H9 (cell line): Measurements from ENCODE around the gene ATRN. TPM values are rescaled to one million over a fixed set of nuclear protein-coding genes. Genes with fewer than 3 reads are reported as not detected.

Experiments used
- DNase-seq: peaks from one replicate; pipeline ENCODE4 v3.0.0-alpha.2; 2017
- H2AFZ ChIP-seq: one replicate; pipeline ENCODE4 v1.6.1; 2013; ENCODE audit warnings: mild to moderate bottlenecking, low read length, control low read depth, moderate library complexity
- H2AK5ac ChIP-seq: 2 replicates; pipeline ENCODE4 v1.6.1; 2013; ENCODE audit warnings: low read length, control low read depth, mixed read lengths; ENCODE audit not compliant: insufficient read length
- H2BK120ac ChIP-seq: one replicate; pipeline ENCODE4 v1.6.1; 2013; ENCODE audit warnings: low read depth, mild to moderate bottlenecking, low read length, control low read depth, inconsistent platforms; ENCODE audit not compliant: poor library complexity, severe bottlenecking
- H2BK12ac ChIP-seq: 2 replicates; pipeline ENCODE4 v1.6.1; 2013; ENCODE audit warnings: low read length, control low read depth, mixed read lengths, low read depth; ENCODE audit not compliant: insufficient read length
- H2BK15ac ChIP-seq: 2 replicates; pipeline ENCODE4 v1.6.1; 2013; ENCODE audit warnings: low read depth, low read length, control low read depth
- H2BK20ac ChIP-seq: one replicate; pipeline ENCODE4 v1.6.1; 2013; ENCODE audit warnings: low read depth, mild to moderate bottlenecking, low read length, control low read depth, inconsistent platforms; ENCODE audit not compliant: poor library complexity, severe bottlenecking
- H2BK5ac ChIP-seq: 2 replicates; pipeline ENCODE4 v1.6.1; 2013; ENCODE audit warnings: low read length, control low read depth, mixed read lengths; ENCODE audit not compliant: insufficient read length
- H3K14ac ChIP-seq: 2 replicates; pipeline ENCODE4 v1.6.1; 2013; ENCODE audit warnings: low read length, control low read depth; ENCODE audit not compliant: insufficient read depth
- H3K18ac ChIP-seq: 2 replicates; pipeline ENCODE4 v1.6.1; 2013; ENCODE audit warnings: low read depth, mild to moderate bottlenecking, mixed read lengths, low read length, control low read depth; ENCODE audit not compliant: insufficient read length
- H3K23ac ChIP-seq: 2 replicates; pipeline ENCODE4 v1.6.1; 2013; ENCODE audit warnings: low read length, control low read depth, mixed read lengths, low read depth; ENCODE audit not compliant: insufficient read length
- H3K23me2 ChIP-seq: 2 replicates; pipeline ENCODE4 v1.6.1; 2013; ENCODE audit warnings: low read depth, mild to moderate bottlenecking, mixed read lengths, low read length, control low read depth; ENCODE audit not compliant: insufficient read length, poor library complexity, severe bottlenecking
- H3K27ac ChIP-seq: 2 replicates; pipeline ENCODE4 v1.5.1; 2013; ENCODE audit warnings: low read length, control low read depth, mixed read lengths, low read depth; ENCODE audit not compliant: insufficient read length
- H3K27me3 ChIP-seq: 2 replicates; pipeline ENCODE4 v1.6.1; 2013; ENCODE audit warnings: low read length, control low read depth, inconsistent platforms; ENCODE audit not compliant: insufficient read depth
- H3K4ac ChIP-seq: 2 replicates; pipeline ENCODE4 v1.6.1; 2013; ENCODE audit warnings: low read depth, mild to moderate bottlenecking, control low read depth, inconsistent platforms, low read length, moderate library complexity
- H3K4me1 ChIP-seq: 2 replicates; pipeline ENCODE4 v1.6.1; 2013; ENCODE audit warnings: low read length, control low read depth, inconsistent platforms; ENCODE audit not compliant: insufficient read depth
- H3K4me2 ChIP-seq: 2 replicates; pipeline ENCODE4 v1.6.1; 2013; ENCODE audit warnings: low read length, control low read depth, mixed read lengths; ENCODE audit not compliant: insufficient read length, insufficient read depth
- H3K56ac ChIP-seq: 2 replicates; pipeline ENCODE4 v1.6.1; 2013; ENCODE audit warnings: low read depth, mild to moderate bottlenecking, mixed read lengths, low read length, control low read depth; ENCODE audit not compliant: insufficient read length
- H3K79me1 ChIP-seq: 2 replicates; pipeline ENCODE4 v1.6.1; 2013; ENCODE audit warnings: low read depth, mild to moderate bottlenecking, moderate library complexity, low read length, control low read depth, inconsistent platforms; ENCODE audit not compliant: insufficient read depth, poor library complexity, severe bottlenecking
- H3K79me2 ChIP-seq: 2 replicates; pipeline ENCODE4 v1.6.1; 2013; ENCODE audit warnings: low read length, control low read depth, inconsistent platforms; ENCODE audit not compliant: insufficient read depth
- H3K9ac ChIP-seq: 2 replicates; pipeline ENCODE4 v1.6.1; 2013; ENCODE audit warnings: low read length, control low read depth, mixed read lengths; ENCODE audit not compliant: insufficient read length; ENCODE audit errors: extremely low read depth
- H3K9me3 ChIP-seq: one replicate; pipeline ENCODE4 v1.6.1; 2013; ENCODE audit warnings: low read depth, low read length, inconsistent platforms; ENCODE audit not compliant: control insufficient read depth
- H3T11ph ChIP-seq: one replicate; pipeline ENCODE4 v1.6.1; 2013; ENCODE audit warnings: mild to moderate bottlenecking, low read length, control low read depth, inconsistent platforms
- H4K20me1 ChIP-seq: one replicate; pipeline ENCODE4 v1.6.1; 2013; ENCODE audit not compliant: control insufficient read depth, insufficient read length, insufficient read depth
- H4K5ac ChIP-seq: 2 replicates; pipeline ENCODE4 v1.6.1; 2013; ENCODE audit warnings: low read depth, mild to moderate bottlenecking, mixed read lengths, low read length, control low read depth; ENCODE audit not compliant: insufficient read length
- H4K8ac ChIP-seq: replicated peaks from 2 replicates; pipeline ENCODE4 v1.6.1; 2013; ENCODE audit warnings: low read length, control low read depth, mixed read lengths, low read depth; ENCODE audit not compliant: insufficient read length
- H4K91ac ChIP-seq: 2 replicates; pipeline ENCODE4 v1.6.1; 2013; ENCODE audit warnings: low read depth, mild to moderate bottlenecking, moderate library complexity, mixed read lengths, low read length, control low read depth; ENCODE audit not compliant: insufficient read length
- H3K27ac Mint-ChIP-seq, 3 experiments: 2 replicates in 2 of 3; 3 replicates in 1 of 3; pipeline ENCODE4 v1.8.0; 2020 to 2021; ENCODE audit warnings: mixed read lengths in 3 of 3, mild to moderate bottlenecking in 1 of 3, moderate library complexity in 1 of 3
- H3K27me3 Mint-ChIP-seq: 2 replicates; pipeline ENCODE4 v1.8.0; 2021; ENCODE audit warnings: low read depth, mild to moderate bottlenecking, moderate library complexity, mixed read lengths
- H3K36me3 Mint-ChIP-seq, 3 experiments: 2 replicates in 2 of 3; 3 replicates in 1 of 3; pipeline ENCODE4 v1.8.0; 2020 to 2021; ENCODE audit warnings: low read depth in 3 of 3, mixed read lengths in 3 of 3; ENCODE audit not compliant: insufficient read depth in 1 of 3
- H3K4me1 Mint-ChIP-seq, 2 experiments: 2 replicates each; pipeline ENCODE4 v1.8.0; 2020; ENCODE audit warnings: mixed read lengths in 2 of 2
- H3K4me3 Mint-ChIP-seq, 2 experiments: 2 replicates in 1 of 2; 3 replicates in 1 of 2; pipeline ENCODE4 v1.8.0; 2020 to 2021; ENCODE audit warnings: mild to moderate bottlenecking in 2 of 2, mixed read lengths in 2 of 2, moderate library complexity in 1 of 2
- H3K9me3 Mint-ChIP-seq, 2 experiments: 2 replicates in 1 of 2; 3 replicates in 1 of 2; pipeline ENCODE4 v1.8.0; 2020; ENCODE audit warnings: mild to moderate bottlenecking in 2 of 2, mixed read lengths in 2 of 2, moderate library complexity in 1 of 2
- WGBS: extraction: QIAGEN DNeasy Blood & Tissue Kit; methylation state at CpG from one replicate; pipeline ENCODE4 v1.1.7; 2013; ENCODE audit warnings: missing lambda C conversion rate, low lambda C conversion rate, mixed read lengths; ENCODE audit not compliant: insufficient read length; ENCODE audit errors: extremely low coverage; 5-methylcytosine and 5-hydroxymethylcytosine counted together
- total RNA-seq: library from RNA; stranded (reverse); gene quantifications from 2 replicates; pipeline ENCODE4 v1.2.1, GENCODE V29; 2021
- TF ChIP-seq, protein P1 (sequence below): fragments of 200-600 bp; sonication (generic); conservative IDR thresholded peaks from 3 replicates; pipeline ENCODE4 v1.8.0; 2021; ENCODE audit warnings: antibody characterized with exemption, mild to moderate bottlenecking

The ATRN gene
- total RNA-seq, 1 experiment from 2014 or later: 23.1 TPM

DNA sequence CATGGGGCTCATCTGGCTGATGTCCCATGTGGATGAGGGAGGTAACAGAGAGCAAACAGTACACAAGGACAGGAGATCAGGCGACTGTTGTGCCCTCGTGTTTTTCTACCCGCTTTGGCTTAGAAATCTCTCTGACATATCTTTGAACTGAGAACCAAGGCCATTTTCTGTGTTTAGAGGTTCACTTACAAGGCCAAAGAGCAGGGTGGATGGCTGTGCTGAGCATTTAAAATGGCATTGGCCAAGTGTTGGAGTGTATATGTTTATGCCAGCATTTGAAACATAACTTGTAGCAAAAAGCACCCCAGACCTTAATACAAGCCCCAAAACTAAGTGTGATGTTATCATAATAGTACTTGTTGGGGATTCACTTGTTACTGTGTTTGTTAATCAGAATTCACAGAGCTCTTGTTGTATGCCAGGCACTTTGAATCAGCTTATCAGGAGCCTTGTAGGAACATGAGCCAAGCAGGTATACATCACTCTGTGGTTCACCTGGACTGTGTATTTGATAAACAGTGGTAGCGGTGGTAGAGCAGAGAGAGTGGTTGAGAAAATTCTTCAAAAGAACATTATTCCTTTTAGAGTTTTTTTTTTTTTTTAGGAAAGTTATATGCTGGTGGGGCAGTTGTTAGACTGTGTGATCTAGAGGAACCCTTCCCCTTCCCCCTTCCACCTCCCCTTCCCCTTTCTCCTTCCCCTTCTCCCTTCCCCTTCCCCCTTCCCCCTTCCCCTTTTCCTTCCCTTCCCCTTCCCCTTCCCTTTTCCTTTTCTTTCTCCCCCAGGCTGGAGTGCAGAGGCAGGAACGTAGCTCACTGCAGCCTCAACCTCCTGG lies 71.3 kb downstream of the ATRN start:
- Histone ChIP-seq H2AK5ac (no peak overlapping the region), H3K9ac (no peak overlapping the region), H3K27me3 (no peaks in the 10 kb centered on the region), H3K4me2 (no peak overlapping the region), H2BK15ac (no peak overlapping the region), H4K20me1 (no peaks in the 10 kb centered on the region), H3K79me2 (no peaks in the 10 kb centered on the region), H4K91ac (no peak overlapping the region), H3T11ph (no peak overlapping the region), H2BK120ac (no peak overlapping the region), H3K79me1 (no peaks in the 10 kb centered on the region), H3K4ac (no peak overlapping the region), H2BK12ac (no peak overlapping the region), H3K23ac (no peak overlapping the region), H4K8ac (no peak overlapping the region), H3K9me3 (no peaks in the 10 kb centered on the region), H2BK5ac (no peak overlapping the region), H3K14ac (no peak overlapping the region), H3K23me2 (no peaks in the 10 kb centered on the region), H4K5ac (no peak overlapping the region), H3K56ac (no peak overlapping the region), H3K4me1 (no peaks in the 10 kb centered on the region), H3K18ac (no peak overlapping the region), H2BK20ac (no peak overlapping the region), H3K27ac (no peak overlapping the region), H2AFZ (no peak overlapping the region)
- no peaks in the 10 kb centered on the region for H3K9me3 Mint-ChIP-seq
- no CpG with 5 or more reads among the region's 5 CpGs for WGBS
- H3K36me3 Mint-ChIP-seq: peaks cover 0 to 7% (median 0%) of the 10 kb centered on the region in 3 experiments; a peak in 1 of 7 replicates
- H3K27me3 Mint-ChIP-seq: no peaks in the 10 kb centered on the region
- H3K27ac Mint-ChIP-seq: no peak overlapping the region
- TF ChIP-seq, protein P1, sequence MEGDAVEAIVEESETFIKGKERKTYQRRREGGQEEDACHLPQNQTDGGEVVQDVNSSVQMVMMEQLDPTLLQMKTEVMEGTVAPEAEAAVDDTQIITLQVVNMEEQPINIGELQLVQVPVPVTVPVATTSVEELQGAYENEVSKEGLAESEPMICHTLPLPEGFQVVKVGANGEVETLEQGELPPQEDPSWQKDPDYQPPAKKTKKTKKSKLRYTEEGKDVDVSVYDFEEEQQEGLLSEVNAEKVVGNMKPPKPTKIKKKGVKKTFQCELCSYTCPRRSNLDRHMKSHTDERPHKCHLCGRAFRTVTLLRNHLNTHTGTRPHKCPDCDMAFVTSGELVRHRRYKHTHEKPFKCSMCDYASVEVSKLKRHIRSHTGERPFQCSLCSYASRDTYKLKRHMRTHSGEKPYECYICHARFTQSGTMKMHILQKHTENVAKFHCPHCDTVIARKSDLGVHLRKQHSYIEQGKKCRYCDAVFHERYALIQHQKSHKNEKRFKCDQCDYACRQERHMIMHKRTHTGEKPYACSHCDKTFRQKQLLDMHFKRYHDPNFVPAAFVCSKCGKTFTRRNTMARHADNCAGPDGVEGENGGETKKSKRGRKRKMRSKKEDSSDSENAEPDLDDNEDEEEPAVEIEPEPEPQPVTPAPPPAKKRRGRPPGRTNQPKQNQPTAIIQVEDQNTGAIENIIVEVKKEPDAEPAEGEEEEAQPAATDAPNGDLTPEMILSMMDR: no peak
- no peaks in the 10 kb centered on the region for H3K4me1 Mint-ChIP-seq
- H3K4me3 Mint-ChIP-seq: no peak overlapping the region
- DNase-seq: no peak
